HG02798 (cell line): Measurements from ENCODE around the gene SRPK3.
"Not testable (repeated sequence)": the region's sequence is repeated elsewhere in the genome, so short reads cannot be mapped to it uniquely, and the experiment has no call there.

ENCODE experiments used
- ATAC-seq: cut with Tn5 transposase; IDR thresholded peaks from one replicate; pipeline ENCODE4 v1.9.1; 2021; ENCODE audit warnings: mild to moderate bottlenecking; ENCODE audit not compliant: unreplicated experiment, poor library complexity

Gene SRPK3

DNA sequence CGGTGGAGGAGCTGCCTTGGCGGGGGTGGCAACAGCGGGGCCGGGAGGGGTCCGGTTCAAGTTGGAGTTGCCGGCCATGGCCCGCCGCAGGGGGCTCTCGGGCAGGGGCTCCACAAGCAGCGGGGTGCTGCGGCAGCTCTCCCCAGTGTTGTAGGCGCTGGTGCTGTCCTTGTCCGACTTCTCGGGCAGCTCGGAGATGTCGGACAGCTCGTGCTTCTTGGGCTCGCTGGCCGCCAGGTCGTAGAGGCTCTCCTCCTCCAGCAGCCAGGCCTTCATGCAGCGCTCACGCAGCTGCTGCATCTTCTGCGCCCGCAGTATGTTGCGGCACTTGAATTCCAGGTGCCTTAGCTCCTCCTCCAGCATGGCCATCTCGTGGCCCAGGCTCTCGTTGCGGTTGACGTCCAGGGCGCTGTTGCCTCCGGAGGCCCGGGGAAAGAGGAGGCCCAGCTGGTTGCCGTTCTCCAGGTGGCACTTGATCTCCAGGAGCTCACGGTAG is 23.3 kb downstream of the SRPK3 start:
- no peak for ATAC-seq

DNA sequence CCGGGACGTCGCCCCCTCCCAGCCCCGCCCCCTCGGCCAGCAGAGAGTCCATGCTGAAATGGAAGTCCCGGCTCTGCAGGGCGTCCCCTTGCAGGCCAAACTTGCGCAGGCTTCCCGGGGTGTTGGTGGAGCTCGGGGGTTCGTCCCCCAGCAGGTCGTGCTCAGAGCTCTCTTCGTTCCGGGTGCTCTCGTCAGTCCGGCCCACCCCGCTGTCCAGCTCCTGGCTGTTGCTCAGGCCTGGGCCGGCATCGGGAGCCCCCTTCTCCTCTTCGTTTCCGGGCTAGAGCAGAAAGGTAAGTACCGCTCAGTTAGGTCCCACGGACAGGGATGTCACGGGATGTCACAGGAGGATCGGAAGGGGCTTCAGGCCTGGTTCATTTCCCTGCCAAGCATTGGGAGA is 23.8 kb downstream of the SRPK3 start:
- no peak for ATAC-seq

DNA sequence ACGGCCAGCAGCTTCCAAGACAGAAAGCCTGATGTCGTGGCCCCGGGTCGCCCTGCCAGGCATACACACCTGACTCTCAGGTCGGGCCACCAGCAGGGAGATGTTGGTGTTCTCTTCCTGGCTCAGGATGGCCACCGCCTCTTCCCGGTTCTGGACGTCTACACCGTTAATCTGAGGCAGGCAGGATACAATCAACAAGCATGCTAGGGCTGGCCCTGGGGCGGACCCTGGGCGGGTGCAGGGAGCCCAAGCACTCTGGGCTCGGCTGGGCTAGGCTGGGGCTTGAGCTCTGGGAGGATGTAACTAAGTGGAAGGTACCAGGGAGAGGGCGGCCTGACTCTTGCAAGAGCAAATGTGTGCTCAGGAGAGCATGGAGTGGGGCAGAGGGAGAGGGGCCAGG is 24.6 kb downstream of the SRPK3 start:
- ATAC-seq, result no peak

DNA sequence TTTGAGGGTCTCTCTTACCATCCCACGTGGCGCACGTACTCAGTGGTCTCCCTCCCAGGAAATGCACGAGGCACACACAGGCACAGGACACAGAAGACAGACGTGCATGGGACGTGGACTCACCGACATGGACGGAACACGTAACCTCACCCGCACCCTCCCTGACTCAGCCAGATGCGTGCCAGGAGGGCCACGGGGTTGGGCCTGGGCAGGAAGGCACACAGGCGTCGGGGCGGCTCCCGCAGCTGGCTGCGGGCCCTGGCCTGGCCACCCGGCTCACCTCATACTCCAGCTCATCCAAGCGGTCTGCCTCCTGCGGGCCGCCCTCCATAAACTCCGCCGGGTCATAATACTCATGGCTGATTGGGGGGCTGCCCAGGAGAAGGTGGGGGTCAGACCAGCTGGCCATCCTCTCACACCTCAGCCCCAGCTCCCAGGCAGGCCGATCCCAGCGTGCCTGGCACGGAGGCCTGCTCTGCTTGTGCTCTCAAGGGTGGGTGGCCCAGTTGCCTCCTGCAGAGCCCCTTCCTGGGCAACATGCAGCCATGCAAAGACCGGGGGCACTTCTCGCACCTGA is 26.2 kb downstream of the SRPK3 start:
- no peak for ATAC-seq

DNA sequence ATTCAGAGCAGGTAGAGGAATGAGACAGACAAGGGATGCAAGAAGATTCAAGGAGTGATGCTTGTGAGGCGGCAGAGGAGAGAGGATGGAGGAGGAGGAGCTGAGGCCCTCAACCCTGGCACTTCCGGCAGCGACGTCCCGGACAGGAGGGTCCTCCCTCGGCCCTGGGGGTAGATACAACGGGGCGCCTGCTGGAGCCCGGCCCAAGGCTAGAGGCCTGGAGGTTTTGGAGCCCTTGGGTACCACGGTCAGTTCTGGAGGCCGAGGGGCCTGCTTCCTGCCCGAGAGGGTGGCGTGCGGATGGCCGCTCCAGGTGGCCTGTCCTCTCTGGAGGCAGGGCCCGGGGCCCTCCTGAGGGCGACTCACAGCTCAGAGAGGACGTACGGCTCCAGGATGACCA is 27.1 kb downstream of the SRPK3 start:
- no peak for ATAC-seq

DNA sequence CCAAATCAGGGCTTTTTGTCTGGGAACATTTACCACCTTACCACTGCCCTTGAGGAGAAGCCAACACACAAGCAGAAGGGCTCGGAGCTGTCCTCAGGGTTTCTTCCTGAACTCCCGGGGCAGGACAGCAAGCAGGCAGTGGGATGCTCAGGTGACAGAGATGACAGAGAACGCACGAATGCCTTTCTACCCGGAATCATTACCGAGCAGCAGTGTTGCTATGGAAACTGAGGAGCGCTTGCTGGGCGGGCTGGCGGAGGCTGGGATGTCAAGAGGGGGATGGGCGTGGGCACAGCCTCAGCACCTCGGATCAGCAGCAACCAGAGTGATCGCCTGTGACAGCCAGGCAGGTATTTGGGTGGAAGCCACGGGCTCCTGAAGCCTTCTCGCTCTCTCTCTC is 31.4 kb downstream of the SRPK3 start:
- ATAC-seq, result no peak

DNA sequence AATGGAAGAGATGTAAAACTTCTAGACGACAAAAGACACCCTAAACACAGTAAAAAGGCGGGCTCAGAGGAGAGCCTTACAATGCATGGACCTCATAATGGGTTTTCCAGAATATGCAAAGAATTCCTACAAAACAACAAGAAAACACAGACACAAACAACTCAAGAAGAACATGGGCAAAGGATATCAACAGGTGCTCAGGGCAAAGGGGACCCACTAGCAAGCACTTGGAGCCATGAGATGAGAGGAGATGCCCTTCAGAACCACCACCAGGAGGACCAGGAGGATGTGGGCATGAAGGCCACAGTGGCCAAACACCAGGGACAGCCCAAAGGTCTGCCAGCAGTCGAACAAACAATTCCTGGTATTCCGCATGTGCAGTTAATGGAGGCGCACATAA is 32.3 kb downstream of the SRPK3 start:
- no peak for ATAC-seq

DNA sequence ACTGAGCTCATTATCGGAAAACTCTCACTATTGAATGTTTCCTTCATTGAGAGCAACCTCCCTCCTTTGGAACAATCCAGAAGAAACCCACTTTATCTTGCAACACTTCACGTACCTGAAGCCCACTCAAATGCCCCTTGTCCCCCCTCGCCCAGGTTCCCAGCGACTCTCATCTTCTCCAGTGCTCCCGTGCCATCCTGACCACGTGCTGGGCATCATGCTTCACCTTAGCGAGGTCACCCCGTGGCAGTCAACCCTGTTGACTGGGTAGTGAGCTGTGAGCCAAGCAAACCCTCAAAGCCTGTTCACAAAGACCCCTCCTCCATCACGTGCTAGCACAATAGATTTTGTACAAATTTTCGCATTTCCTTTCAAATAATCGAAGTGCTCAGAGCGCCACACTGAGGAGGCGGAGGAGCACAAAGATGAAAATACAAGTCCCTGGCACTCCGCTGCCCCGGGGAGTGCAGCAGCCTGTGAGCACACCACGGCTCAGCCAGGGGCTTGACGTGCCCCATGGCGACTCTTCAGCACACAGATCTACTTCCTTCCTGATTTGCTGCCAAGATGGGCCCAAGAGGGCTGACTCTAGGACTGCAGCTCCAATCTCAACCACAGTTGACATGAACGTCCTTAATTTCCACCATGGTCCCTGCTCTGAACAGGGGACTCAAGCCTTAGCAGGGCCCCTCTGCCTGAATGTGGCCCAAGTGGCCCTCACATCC is 33.9 kb downstream of the SRPK3 start:
- ATAC-seq, result no peak

DNA sequence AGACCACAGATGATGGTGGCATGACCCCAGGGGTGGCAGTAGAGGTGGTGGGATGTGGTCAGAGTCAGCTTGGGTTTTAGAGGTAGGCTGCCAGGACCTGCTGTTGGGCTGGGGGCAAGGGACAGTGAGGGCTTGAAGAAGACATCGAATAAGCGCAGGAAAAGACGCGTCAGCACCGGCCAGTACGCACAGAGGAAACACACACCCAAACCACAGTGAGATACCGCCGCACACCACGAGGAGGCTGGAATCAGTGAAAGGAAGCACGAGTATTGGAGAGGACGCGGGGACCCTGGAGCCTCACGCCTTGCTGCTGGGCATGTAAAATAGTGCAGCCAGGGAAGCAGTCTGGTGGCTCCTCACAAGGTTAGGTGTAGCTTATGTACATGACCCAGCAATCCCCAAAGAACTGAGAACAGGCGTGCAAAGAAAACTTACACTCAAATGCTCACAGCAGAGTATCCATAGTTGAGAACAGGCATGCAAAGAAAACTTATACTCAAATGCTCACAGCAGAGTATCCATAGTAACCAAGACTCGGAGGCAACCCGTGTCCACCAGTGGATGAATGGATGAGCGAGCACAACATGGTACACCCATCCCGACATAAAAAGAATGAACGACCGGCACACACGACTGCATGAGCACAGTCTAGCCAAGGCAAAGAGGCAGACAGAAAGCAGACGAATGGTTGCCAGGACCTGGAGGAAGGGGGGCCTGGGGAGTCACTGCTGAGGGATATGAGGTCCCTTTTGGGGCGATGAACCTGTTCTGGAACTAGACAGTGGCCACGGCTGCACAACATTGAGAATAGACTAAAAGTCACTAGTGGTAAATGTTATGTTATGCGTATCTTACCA is 36.2 kb downstream of the SRPK3 start:
- ATAC-seq, result no peak

DNA sequence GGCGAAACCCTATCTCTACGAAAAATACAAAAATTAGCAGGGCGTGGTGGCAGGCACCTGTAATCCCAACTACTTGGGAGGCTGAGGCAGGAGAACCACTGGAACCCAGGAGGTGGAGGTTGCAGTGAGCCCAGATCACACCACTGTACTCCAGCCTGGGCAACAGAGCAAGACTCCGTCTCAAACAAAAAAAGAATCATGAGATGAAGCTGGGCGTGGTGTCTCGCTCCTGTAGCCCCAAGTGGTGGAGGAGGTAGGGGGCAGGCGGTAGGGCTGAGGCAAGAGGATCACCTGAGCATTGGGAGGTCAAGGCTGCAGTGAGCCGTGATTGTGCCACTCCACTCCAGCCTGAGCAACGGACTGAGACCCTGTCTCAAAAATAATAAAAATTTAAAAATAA is 37.2 kb downstream of the SRPK3 start:
- ATAC-seq, result not testable (repeated sequence)

DNA sequence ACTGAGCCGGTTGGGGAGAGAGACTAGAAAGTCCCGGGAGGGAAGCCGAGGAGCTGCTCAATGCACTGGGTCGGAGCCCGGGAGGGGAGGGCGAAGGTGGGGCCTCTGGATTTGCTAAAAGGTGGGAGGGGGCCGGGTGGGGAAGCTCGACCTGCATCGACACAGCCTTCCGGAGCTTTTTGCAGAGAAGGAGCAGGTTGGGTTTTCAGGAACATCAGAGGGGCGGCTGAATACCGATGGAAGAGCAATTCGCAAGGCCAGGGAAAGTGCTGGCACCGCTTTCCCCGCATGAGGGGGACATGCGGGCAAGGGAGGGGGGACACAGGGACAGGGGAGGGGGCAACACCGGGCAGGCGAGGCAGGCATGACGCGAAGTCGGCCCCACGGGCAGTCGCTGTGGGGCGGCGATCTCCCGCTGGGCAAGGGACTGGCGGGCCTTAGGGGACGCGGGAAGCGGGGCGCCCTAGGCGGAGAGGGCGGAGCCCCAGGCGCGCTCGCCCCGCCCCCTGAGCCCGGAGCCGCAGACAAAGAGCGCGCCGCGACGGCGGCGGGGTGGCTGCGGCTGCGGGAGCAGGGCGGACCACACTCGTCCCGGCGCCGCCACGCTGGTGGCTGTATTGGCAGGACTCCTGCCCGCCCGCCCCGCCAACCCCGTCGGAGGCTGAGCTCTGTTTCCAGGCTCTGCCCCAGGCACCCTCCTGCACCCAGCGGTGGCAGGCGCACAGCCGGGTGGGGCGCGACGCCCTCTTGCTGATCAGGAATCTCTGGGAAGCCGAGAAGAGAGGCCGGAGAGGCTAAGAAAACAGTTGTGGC is 37.9 kb downstream of the SRPK3 start:
- ATAC-seq, result no peak

DNA sequence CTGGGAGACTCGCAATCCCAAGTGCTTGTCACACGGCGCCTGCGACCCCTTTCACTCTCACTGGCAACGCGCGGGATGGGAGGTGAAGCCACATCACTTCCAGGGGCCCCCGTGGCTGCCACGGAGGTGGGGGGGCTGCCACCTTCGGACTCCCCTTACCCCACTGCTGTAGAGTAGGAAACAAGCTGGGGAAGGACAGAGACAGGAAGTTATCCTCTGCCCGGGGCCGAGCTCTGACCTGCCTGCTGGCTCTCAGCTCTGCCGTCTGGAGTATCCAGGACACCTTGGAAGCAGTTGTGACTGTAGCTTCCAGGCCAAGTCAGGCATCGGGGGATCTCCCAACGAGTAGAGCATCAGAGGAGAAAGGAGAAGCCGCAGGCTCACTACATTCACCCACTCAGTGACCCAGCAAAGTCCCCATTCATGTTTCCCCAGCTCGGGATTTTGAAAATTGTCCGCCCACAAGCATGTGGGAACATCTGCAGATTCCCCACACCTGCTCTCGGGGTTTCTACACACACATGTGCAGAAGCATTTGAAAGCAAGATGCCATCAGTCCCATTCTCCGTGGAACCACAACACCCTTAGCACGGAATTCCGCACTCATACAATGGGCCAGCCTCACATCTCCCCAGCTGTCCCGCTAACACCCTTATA is 38.7 kb downstream of the SRPK3 start:
- ATAC-seq, result no peak

DNA sequence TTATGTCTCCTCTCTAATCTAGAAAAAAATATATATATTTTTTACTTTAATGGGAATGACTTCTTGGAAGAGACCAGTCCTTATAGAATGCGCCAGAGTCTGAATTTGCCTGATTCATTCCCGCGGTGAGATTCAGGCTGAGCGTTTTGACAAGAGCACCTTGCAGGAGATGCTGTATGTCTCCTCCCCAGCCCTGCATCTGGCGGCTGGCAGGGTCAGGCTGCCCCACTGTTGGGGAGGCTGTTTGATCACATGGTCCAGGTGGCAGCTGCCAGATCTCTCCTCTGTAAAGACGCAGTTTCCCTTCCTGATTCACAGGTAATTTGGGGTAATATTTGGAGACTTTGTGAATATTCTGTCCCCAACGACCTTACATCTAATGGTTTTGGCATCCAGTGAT is 39.8 kb downstream of the SRPK3 start:
- ATAC-seq, result no peak

DNA sequence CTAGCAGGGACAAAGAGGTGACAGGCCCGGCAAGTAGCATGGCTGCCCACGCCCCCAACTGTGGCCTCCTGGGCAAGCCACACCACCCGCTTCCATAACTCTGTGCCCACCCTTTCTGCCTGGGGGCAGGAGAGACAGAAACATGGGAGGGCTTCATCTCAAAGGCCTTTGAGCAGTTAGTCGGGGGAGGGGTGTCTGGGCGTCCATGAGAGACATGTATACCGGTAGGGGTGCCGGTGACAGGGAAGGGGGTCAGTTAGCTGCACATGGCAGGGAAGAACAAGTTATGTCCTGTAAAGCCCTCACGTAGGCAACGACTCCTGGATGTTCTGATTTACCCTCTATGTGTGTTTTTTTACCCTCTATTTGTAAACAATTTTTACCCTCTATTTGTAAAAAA is 40.2 kb downstream of the SRPK3 start:
- no peak for ATAC-seq

DNA sequence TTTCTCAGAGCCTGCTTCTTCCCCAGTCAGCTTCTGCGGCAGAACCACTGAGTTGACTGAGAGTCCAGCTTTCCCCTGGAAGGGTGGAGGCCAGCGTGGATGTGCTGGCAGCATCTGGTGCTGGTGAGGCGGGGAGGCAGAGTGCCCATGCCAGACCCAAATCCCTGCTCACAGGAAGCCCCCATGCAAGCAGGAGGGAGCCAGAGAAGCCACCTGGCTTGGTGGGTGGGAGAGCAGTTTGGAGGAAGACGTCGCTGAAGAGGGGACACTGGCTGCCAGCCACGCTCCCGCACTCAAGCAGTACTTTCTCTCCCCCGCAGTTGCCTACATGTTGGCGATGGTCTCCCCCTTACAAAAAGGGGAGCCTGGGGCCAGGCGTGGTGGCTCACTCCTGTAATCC is 43.5 kb downstream of the SRPK3 start:
- no peak for ATAC-seq

DNA sequence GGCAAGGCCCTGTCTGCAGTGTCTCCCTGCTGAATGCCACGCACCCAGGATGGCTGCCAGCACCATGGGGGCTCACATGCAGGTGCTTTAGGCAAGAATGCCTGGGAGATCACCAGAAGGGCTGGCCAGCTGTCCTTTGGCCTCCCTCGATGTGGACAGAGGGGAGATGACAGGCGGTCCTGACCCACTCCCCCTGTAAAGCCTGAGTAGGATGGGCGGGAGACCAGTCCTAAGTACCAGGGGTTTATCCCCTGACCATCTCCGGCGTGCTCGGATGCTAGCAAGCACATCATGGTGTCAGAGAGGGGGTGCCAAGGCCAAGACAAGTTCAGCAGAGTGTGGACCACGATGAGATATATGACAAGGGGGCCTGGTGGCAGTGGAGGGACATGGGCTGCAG is 44.2 kb downstream of the SRPK3 start:
- ATAC-seq, result no peak

DNA sequence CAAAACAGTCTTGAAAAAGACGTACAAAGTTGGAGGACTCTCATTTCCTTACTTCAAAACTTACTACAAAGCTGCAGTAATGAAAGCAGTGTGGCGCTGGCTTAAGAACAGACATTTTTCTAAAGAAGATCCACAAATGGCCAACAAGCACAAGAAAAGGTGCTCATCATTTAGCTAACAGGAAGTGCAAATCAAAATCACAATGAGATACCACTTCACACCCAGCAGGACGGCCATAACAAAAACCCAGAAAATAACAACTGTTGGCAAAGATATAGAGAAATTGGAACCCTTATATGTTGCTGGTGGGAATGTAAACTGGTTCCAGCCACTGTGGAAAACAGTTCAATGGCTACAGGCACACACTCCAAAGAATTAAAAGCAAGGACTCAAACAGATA is 46.2 kb downstream of the SRPK3 start:
- no peak for ATAC-seq

DNA sequence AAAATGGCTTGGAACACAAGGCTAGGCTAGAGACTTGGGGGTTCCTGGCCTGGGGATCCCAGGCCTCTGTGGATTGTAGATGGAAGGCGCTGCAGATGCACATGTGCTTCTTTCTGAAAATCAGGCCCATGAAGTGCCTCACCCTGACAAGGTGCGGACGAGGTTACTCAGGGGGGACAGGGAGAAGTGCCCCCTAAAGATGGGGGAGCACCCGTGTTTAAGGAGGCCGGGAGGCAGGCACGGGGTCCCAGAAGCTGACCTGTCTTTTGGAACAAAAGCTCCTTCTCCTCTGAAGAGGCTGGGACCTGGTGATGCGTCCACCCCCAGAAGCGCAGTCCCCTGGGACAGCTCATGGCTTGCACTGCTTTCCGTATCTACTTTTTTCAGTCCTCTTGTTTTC is 47.1 kb downstream of the SRPK3 start:
- no peak for ATAC-seq

DNA sequence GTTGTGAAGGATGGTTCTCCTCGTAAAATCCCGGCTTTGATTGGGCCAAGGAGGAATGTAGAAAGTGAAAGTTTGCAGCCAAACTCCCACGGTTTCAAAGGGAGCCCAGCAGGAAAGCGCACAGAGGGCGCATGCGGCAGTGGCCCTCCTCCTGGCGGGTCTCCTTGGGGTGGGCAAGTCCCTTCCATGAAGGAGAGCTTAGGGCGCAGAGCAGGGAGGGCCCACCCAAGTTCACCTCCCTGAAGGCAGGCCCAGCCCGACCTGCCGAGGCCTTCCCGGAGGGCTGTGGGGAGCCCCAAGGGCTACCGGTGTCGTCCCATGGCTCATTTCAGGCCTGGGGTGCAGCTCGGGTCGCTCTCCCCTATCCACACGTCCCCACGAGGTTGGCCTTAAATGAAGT is 47.5 kb downstream of the SRPK3 start:
- ATAC-seq, result no peak
